SK-N-SH treated with all-trans-retinoic acid at 6 μM for 48 hours (cell line): Measurements from ENCODE around the gene OR10A5.

Experiments
- ATAC-seq: fragments of 200-7000 bp; cut with Tn5 transposase; 3 replicates; pipeline ENCODE4 v1.9.1; 2020; ENCODE audit warnings: mild to moderate bottlenecking, moderate library complexity
- ARNTL ChIP-seq: fragments of 450-650 bp; formaldehyde crosslinking; IDR thresholded peaks from 2 replicates; pipeline ENCODE4 v1.5.0; 2020; ENCODE audit warnings: low read depth, mild to moderate bottlenecking, moderate library complexity, borderline replicate concordance
- BACH2 ChIP-seq: fragments of 250-450 bp; sonication (Bioruptor Pico); IDR thresholded peaks from 2 replicates; pipeline ENCODE4 v1.9.0; 2021; ENCODE audit warnings: mild to moderate bottlenecking, borderline replicate concordance
- CREB5 ChIP-seq: fragments of 250-450 bp; sonication (Bioruptor Pico); IDR thresholded peaks from 2 replicates; pipeline ENCODE4 v1.5.1; 2020; ENCODE audit warnings: low read depth, mild to moderate bottlenecking, moderate library complexity
- CSDC2 ChIP-seq: fragments of 250-450 bp; sonication (Bioruptor Pico); IDR thresholded peaks from 2 replicates; pipeline ENCODE4 v1.5.0; 2020; ENCODE audit warnings: mild to moderate bottlenecking, moderate library complexity
- ESRRG ChIP-seq: fragments of 250-450 bp; sonication (Bioruptor Pico); IDR thresholded peaks from 2 replicates; pipeline ENCODE4 v1.6.1; 2021; ENCODE audit warnings: mild to moderate bottlenecking
- GLIS3 ChIP-seq: fragments of 250-450 bp; sonication (Bioruptor Pico); IDR thresholded peaks from 2 replicates; pipeline ENCODE4 v1.5.0; 2020; ENCODE audit warnings: mild to moderate bottlenecking, moderate library complexity
- ISL1 ChIP-seq: fragments of 250-450 bp; sonication (Bioruptor Pico); IDR thresholded peaks from 2 replicates; pipeline ENCODE4 v2.1.2; 2022; ENCODE audit warnings: mild to moderate bottlenecking, moderate library complexity
- POU6F1 ChIP-seq: fragments of 250-450 bp; sonication (Bioruptor Pico); IDR thresholded peaks from 2 replicates; pipeline ENCODE4 v1.8.0; 2021; ENCODE audit warnings: low read depth, mild to moderate bottlenecking, moderate library complexity, borderline replicate concordance
- PPARA ChIP-seq: fragments of 250-450 bp; sonication (Bioruptor Pico); IDR thresholded peaks from 2 replicates; pipeline ENCODE4 v1.5.0; 2020; ENCODE audit warnings: mild to moderate bottlenecking, borderline replicate concordance
- SNAI2 ChIP-seq: fragments of 250-450 bp; sonication (Bioruptor Pico); IDR thresholded peaks from 2 replicates; pipeline ENCODE4 v1.5.0; 2020; ENCODE audit warnings: mild to moderate bottlenecking, moderate library complexity
- TCF4 ChIP-seq: fragments of 250-450 bp; sonication (Bioruptor Pico); IDR thresholded peaks from 2 replicates; pipeline ENCODE4 v1.8.0; 2021; ENCODE audit warnings: mild to moderate bottlenecking, moderate library complexity, borderline replicate concordance
- TOX ChIP-seq: fragments of 250-450 bp; sonication (Bioruptor Pico); IDR thresholded peaks from 2 replicates; pipeline ENCODE4 v1.8.0; 2021; ENCODE audit warnings: mild to moderate bottlenecking, moderate library complexity, borderline replicate concordance
- TSHZ2 ChIP-seq: fragments of 250-450 bp; sonication (Bioruptor Pico); IDR thresholded peaks from 2 replicates; pipeline ENCODE4 v1.5.0; 2020; ENCODE audit warnings: mild to moderate bottlenecking, moderate library complexity
- ZC3H10 ChIP-seq: fragments of 250-450 bp; sonication (Bioruptor Pico); IDR thresholded peaks from 2 replicates; pipeline ENCODE4 v1.5.1; 2021; ENCODE audit warnings: mild to moderate bottlenecking, moderate library complexity
- ZFP3 ChIP-seq: fragments of 250-450 bp; sonication (Bioruptor Pico); IDR thresholded peaks from 2 replicates; pipeline ENCODE4 v1.5.0; 2020; ENCODE audit warnings: mild to moderate bottlenecking, moderate library complexity
- ZNF565 ChIP-seq: fragments of 450-650 bp; formaldehyde crosslinking; conservative IDR thresholded peaks from 2 replicates; pipeline ENCODE4 v1.5.0; 2020; ENCODE audit warnings: low read depth, mild to moderate bottlenecking, moderate library complexity
- ZNF70 ChIP-seq: fragments of 450-650 bp; formaldehyde crosslinking; IDR thresholded peaks from 2 replicates; pipeline ENCODE4 v1.5.0; 2020; ENCODE audit warnings: mild to moderate bottlenecking, moderate library complexity
- ZNF8 ChIP-seq: fragments of 450-650 bp; formaldehyde crosslinking; IDR thresholded peaks from 2 replicates; pipeline ENCODE4 v1.5.0; 2020; ENCODE audit warnings: mild to moderate bottlenecking, moderate library complexity
- TF ChIP-seq, protein P1 (sequence below): fragments of 250-450 bp; sonication (Bioruptor Pico); IDR thresholded peaks from 2 replicates; pipeline ENCODE4 v1.5.1; 2021; ENCODE audit warnings: mild to moderate bottlenecking, moderate library complexity
- TF ChIP-seq, protein P2 (sequence below): fragments of 250-450 bp; sonication (Bioruptor Pico); IDR thresholded peaks from 2 replicates; pipeline ENCODE4 v1.8.0; 2020; ENCODE audit warnings: mild to moderate bottlenecking, moderate library complexity, borderline replicate concordance

OR10A5 gene

DNA sequence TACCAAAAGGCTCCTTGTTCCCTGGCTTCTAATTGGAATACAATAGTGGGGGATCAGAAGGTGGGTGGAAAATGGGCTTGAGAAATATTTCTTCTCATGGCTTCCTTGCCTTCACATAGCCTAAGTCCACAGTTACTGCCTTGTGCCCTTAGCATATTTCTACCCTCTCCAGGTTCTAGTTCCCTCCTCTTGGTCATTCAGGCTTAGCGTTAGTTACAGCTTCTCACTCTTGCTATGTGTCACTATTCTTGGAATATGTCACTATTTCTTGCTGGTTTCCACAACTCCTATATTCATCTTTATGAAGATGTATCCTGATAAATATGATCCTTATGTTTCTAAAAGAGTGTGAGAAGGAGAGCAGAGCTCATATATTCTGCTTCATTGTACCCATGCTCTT, 44.4 kb downstream of the OR10A5 start:
- no peak for ATAC-seq
- no peak for TF ChIP-seq TOX
- TF ChIP-seq POU6F1 (CRISPR knock-in tag), result no peak
- TF ChIP-seq ISL1 (CRISPR knock-in tag), result no peak
- TF ChIP-seq SNAI2 (CRISPR knock-in tag), result no peak
- TF ChIP-seq, protein P1, sequence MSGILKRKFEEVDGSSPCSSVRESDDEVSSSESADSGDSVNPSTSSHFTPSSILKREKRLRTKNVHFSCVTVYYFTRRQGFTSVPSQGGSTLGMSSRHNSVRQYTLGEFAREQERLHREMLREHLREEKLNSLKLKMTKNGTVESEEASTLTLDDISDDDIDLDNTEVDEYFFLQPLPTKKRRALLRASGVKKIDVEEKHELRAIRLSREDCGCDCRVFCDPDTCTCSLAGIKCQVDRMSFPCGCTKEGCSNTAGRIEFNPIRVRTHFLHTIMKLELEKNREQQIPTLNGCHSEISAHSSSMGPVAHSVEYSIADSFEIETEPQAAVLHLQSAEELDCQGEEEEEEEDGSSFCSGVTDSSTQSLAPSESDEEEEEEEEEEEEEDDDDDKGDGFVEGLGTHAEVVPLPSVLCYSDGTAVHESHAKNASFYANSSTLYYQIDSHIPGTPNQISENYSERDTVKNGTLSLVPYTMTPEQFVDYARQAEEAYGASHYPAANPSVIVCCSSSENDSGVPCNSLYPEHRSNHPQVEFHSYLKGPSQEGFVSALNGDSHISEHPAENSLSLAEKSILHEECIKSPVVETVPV (CRISPR knock-in tag), result no peak
- TF ChIP-seq ZNF8, result no peak
- no peak for TF ChIP-seq ESRRG (CRISPR knock-in tag)
- TF ChIP-seq ZFP3 (CRISPR knock-in tag), result no peak
- no peak for TF ChIP-seq CREB5
- no peak for TF ChIP-seq ZNF70 (CRISPR knock-in tag)
- TF ChIP-seq, protein P2, sequence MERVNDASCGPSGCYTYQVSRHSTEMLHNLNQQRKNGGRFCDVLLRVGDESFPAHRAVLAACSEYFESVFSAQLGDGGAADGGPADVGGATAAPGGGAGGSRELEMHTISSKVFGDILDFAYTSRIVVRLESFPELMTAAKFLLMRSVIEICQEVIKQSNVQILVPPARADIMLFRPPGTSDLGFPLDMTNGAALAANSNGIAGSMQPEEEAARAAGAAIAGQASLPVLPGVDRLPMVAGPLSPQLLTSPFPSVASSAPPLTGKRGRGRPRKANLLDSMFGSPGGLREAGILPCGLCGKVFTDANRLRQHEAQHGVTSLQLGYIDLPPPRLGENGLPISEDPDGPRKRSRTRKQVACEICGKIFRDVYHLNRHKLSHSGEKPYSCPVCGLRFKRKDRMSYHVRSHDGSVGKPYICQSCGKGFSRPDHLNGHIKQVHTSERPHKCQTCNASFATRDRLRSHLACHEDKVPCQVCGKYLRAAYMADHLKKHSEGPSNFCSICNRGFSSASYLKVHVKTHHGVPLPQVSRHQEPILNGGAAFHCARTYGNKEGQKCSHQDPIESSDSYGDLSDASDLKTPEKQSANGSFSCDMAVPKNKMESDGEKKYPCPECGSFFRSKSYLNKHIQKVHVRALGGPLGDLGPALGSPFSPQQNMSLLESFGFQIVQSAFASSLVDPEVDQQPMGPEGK, result no peak
- no peak for TF ChIP-seq TCF4 (CRISPR knock-in tag)
- no peak for TF ChIP-seq CSDC2 (CRISPR knock-in tag)
- no peak for TF ChIP-seq GLIS3 (CRISPR knock-in tag)
- TF ChIP-seq PPARA (CRISPR knock-in tag), result no peak
- no peak for TF ChIP-seq ZC3H10 (CRISPR knock-in tag)
- TF ChIP-seq BACH2 (CRISPR knock-in tag), result no peak
- TF ChIP-seq ARNTL (CRISPR knock-in tag), result no peak

DNA sequence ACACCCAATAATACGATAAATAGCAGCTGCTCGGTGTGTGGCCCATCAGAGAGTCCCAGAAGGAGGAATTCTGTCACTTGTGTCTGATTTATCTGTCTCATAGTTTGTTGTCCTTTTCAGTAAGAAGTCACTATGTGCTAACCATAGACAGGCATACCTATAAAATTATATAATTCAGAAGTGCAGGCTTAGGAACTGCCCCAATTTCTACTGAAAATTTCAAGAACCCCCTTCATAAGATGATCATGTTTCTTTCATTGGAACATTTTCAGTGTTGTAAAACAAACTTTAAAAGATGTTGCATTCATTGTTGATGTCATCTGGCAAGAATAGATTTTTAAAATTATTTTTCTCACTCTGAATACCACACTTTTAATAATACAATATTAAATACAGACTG, 46.9 kb downstream of the OR10A5 start, which contains the start of gene OR2D2:
OR2D2 (minus strand) TSS at position 101 of the 400 bp plus-strand sequence; CDS start at position 101, 0 bp downstream.
- no peak for ATAC-seq
- TF ChIP-seq PPARA (CRISPR knock-in tag) (no peak), GLIS3 (CRISPR knock-in tag) (no peak), ZNF565 (CRISPR knock-in tag) (no peak), TCF4 (CRISPR knock-in tag) (no peak), ZFP3 (CRISPR knock-in tag) (no peak), ARNTL (CRISPR knock-in tag) (no peak), TOX (no peak), SNAI2 (CRISPR knock-in tag) (no peak), ZC3H10 (CRISPR knock-in tag) (no peak), TSHZ2 (no peak), POU6F1 (CRISPR knock-in tag) (no peak)
- TF ChIP-seq, protein P1 (CRISPR knock-in tag), result no peak
- TF ChIP-seq, all 23 proteins: peak for 0
